Cerebellar cortex (tissue), 1 donor: ENCODE data around the gene PRX.

ENCODE experiments used
- DNase-seq: peaks from one replicate; pipeline ENCODE4 v3.0.0-alpha.2; 2015; ENCODE audit warnings: low spot score

PRX gene

DNA sequence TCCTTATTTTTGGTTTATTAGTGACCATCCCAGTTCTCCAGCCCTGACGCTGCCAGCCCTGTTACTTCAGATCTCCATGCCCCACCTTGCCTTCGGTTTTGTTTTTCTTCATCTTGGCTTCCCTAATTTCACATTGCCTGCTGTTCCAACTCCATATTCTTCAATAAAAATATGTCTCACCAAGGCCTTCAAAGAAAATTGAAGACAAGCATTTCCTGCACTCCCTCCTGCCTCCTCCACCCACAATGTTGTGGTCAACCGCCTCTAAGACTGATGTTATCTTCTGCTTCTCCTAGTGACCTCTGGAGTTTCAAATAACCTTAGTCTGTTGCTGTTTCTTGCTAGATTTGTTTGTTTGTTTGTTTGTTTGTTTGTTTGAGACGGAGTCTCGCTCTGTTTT lies 50.1 kb downstream of the PRX start:
- no peak for DNase-seq

DNA sequence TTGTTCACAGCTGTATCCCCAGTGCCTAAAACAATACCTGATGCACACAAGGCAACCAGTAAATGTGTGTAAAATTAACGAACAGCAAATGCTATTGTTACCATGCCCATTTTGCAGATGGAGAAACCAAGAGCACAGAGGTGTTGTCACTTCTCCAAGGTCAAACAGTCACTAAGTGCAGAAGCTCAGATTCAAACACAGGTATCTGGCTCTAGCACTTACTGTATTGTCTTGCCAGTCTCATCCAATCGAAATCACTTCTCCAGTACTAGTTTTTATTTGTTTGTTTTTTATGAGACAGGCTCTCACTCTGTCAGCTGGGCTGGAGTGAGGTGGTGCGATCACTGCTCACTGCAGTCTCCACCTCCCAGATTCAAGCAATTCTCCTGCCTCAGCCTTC lies 51.0 kb downstream of the PRX start:
- DNase-seq: no peak

DNA sequence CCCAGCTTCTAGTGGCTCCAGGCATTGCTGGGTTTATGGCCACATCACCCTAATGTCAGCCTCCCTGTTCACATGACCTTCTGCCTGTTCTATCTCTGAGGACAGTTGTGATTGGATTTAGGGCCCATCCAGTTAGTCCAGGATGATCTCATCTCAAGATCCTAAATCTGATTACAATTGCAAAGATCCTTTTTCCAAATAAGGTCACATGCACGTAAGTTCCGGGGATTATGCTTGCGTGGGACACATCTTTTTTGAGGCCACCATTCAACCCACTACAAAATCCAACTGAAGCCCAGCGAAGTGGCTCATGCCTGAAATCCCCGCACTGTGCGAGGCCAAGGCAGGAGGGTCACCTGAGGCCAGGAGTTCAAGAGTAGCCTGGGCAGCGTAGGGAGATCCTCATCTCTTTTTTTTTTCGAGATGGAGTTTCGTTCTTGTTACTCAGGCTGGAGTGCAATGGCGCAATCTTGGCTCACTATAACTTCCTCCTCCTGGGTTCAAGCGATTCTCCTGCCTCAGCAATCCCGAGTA lies 52.4 kb downstream of the PRX start:
- DNase-seq: no peak

DNA sequence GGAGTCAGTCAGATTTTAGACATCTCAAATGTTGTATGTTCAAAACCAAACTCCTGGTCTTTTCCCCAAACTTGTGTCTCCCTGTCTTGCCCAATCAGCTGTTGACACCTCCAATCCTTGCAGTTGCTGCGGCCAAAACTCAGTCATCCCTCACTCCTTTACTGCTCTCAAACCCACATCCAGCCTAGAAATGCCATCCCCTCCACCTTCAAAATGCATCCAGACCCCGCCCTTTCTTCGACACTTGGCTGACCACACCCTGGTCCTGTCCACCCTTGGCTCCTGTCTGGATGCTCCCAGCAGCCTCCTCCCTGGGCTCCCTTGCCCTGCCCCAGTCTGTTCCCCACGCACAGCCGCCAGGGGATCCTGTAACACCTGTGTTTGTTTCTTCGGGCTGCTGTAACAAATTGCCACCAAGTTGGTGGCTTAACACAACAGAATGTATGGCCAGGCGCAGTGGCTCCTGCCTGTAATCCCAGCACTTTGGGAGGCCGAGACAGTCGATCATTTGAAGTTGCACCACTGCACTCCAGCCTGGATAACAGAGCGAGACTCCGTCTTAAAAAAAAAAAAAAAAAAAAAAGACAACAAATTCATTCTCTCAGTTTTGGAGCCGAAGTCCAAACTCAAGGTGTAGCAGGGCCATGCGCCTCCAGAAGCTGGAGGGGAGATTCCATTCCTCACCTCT lies 53.0 kb downstream of the PRX start:
- no peak for DNase-seq

DNA sequence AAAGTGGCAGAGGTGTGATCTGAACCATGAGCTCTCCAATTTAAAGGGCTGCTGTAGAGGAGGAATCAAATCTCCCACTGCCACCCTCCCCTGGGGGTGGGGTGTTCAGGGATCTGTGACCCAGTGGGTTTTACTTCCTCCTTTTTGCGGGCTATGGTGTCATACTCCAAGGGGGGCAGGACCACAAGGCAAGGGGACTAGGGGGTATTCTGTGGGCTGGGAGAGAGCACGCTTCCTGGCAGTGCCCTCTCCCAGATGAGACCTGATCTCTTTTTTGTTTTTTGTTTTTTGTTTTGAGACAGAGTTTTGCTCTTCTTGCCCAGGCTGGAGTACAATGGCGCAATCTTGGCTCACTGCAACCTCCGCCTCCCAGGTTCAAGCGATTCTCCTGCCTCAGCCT lies 54.4 kb downstream of the PRX start:
- no peak for DNase-seq

DNA sequence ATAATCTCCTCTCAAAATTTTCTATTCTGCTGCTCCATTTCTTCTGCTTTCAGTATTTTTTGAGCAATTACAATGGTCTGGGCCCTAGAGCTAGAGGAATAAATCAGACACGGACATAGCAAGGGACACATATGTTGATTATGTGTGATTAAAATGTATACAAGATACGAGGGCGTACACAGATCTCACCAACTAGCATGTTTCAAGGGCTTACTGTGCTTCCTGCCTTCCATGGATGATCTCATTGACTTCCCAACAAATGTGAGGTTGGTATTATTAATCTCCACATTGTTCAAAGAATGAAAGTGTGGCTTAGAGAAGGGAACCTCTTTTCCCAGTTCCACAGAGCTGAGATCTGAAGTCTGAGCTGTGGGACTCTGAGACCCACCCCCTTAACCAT lies 55.5 kb downstream of the PRX start:
- DNase-seq: no peak

DNA sequence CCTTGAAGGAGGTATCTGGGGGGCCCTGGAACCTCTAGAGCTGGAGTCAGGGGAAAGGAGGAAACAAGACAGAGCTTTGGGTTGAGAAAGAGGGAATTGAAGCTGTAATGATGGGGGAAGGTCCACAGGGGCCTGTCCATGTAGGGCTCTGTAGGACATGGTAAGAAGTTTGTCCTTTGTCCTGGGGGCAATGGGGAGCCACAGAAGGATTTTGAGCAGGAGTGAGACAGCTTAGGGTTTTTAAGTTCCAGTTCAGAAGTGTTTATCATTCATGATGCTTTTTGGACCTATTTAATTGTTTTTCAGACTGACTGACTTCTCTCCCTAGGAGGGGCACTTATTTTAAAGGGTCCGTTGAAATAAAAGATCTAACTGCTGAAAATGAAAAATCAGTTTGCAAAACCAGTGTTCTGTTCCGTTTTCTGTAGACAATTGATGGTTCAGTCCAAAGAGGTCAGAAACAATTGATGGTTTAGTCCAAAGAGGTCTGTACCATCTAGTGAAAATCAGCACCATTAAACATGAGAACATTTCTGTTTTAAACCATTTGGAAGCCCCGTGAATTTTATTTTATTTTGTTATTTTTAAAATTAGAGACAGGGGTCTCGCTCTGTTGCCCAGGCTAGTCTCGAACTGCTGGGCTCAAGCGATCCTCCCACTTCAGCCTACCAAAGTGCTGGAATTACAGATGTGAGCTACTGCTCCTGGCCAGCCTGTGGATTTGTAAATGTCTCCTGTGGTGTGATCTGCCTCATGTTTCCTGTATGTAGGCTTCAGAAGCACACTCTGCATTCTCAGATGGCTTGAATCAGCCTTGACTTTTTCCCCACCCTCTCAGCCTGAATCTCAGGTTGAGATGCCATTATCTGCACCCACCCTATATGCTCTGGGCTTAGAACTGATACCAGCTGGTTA lies 56.2 kb downstream of the PRX start:
- DNase-seq: no peak

DNA sequence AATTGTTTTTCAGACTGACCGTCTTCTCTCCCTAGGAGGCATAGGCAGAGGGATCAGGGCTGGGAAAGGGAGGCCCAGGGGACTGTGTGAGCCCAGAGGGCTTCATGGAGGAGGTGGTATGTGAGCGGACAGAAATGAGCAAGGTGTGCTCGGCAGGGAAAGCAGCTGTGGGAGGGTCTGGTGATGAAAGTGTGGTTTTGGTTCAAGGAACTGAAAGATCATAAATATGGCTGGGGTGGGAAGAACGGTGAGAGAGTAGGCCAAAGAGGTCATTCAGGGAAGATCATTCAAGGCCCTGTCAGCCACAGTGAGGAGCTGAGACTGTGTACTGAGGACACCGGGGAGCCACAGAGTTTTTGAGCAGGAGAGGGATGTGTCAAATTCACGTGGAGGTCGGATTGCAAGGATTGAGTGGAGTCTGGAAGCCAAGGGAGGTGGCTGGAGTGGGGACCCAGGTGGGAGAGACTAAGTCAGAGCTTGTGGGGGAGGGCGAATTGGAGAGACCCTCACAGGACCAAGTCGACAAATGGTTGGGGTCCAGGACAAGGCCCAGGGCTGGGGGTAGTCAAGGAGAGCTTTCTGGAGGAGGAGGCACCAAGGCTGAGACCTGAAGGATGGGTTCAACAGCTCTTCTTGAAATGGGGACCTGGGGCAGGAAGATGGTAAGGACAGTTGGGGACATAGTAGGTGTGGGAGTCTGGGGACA lies 57.0 kb downstream of the PRX start:
- no peak for DNase-seq

DNA sequence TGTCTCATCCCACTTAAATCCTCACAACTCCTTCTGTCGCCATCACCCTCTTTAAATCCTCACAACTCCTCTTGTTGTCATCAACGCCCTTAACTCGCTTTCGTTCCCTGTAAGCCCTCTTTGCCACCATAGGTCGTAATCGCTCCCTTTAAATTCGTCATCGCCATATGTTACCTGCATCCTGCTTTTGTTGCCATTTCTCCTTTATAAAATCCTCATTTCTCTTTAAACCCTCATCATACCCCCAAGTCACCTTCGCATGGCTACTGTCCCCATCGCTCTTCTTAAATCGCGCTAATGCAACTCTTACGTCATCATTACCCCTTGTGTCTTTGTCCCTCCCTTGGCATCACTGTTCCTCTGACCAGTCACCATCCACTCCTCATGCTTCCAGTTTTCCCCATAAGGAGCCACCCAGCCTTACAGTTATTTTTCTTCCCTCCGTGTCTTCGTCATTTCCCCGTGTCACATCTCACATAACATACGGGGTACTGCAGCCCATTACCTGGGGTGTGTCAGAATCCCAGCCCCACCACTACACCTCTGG lies 64.1 kb downstream of the PRX start:
- DNase-seq: peak; percentile 80

DNA sequence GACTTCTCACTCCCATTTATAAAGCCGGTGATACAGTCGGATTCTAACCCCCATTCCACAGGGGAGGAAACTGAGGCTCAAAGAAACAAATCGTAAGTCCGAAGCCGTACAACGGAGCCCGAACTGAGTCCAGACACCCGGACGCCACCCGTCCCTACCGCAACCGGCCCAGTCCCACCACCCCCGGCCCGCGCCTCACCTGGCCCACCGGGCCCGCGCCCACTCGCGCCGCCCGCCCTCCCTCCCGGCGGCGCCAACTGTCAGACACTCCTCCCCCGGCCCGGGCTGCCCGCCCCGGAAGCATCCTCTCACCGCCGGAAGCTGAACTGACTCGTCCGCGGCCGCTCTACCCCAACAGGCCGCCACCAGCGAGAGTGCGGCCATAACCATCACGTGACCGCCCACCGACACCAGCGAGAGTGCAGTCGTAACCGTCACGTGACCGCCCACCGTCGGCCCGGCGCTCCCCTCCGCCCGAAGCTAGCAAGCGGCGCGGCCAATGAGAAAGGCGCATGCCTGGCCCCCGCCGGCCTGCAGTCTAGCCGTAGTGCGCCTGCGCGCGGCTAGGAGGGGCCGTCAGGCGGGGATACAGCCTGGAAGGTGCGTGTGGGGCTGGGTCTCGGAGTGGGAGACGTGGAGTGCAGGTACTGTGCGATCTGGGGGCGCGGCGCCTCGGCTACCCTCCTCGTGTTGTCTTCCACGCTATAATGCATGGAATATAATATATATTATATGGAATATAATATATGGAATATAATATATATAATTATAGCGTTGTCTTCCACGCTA lies 64.9 kb downstream of the PRX start, which contains the start of the genes C19orf47 and PLD3:
TSS of gene C19orf47 (minus strand) at position 273 of the 789 bp plus-strand sequence. CDS start 6,540 bp downstream, outside the sequence.
TSS of gene PLD3 (plus strand) at position 571 of the 789 bp plus-strand sequence. CDS start 17,789 bp downstream, outside the sequence.
- peak; percentile 99 for DNase-seq

DNA sequence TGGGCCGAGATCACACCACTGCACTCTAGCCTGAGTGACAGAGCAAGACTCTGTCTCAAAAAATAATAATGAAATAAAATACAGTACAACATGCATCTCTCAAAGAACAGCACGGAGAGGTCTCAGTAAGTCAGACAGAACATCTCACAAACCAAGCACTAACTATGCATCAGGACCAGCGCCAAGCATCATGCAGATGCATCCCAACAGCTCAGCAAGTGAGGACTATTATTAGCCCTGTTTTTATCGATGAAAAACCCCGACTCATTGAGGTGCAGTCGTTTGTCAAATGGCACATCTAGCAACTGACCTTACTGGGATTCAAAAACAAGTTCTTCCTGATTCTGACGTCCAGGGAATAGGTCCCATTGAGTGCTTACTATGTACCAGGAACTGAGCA lies 68.8 kb downstream of the PRX start:
- no peak for DNase-seq
